Mammary epithelial cell (primary cell): Measurements from ENCODE around the gene ANG.

Experiments used
- EZH2 ChIP-seq: IDR thresholded peaks from 2 replicates; pipeline ENCODE4 v1.6.1; 2012; ENCODE audit warnings: low read length, inconsistent platforms, borderline replicate concordance
- TF ChIP-seq, protein P1 (sequence below), 2 donors: IDR thresholded peaks in 1 of 2; conservative IDR thresholded peaks in 1 of 2; 2 replicates each; pipeline ENCODE4 v1.5.1; 2011 to 2012; ENCODE audit warnings: inconsistent platforms in 2 of 2, low read length in 2 of 2, mild to moderate bottlenecking in 2 of 2, control low read depth in 1 of 2, low read depth in 1 of 2; ENCODE audit not compliant: insufficient read depth in 1 of 2; ENCODE audit errors: extremely low read depth in 1 of 2

DNA sequence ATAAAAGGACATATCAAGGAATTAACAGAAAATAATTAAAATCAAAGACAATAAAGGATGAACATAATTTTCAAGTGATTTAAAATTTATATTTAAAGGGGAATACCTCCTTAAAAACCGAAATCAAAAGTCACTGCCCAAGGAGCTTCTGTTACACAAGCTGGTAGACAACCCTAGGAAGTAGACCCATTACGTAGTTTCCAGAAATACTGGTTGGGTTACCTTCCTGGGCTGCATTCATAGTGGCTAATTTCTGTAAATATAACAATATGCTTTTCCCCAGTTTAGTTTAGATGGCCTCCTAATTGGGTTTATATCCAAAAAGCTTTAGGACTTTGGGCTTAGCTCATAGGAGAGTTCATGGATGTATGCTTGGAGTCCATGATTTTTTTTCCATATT lies 55.0 kb downstream of the ANG start:
- TF ChIP-seq, protein P1, sequence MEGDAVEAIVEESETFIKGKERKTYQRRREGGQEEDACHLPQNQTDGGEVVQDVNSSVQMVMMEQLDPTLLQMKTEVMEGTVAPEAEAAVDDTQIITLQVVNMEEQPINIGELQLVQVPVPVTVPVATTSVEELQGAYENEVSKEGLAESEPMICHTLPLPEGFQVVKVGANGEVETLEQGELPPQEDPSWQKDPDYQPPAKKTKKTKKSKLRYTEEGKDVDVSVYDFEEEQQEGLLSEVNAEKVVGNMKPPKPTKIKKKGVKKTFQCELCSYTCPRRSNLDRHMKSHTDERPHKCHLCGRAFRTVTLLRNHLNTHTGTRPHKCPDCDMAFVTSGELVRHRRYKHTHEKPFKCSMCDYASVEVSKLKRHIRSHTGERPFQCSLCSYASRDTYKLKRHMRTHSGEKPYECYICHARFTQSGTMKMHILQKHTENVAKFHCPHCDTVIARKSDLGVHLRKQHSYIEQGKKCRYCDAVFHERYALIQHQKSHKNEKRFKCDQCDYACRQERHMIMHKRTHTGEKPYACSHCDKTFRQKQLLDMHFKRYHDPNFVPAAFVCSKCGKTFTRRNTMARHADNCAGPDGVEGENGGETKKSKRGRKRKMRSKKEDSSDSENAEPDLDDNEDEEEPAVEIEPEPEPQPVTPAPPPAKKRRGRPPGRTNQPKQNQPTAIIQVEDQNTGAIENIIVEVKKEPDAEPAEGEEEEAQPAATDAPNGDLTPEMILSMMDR (conservative IDR thresholded peaks at IDR 0.05 in 1 of 2, IDR thresholded peaks at IDR 0.05 in 1 of 2; ENCODE audit: extremely low read depth in 1 of 2, insufficient read depth in 1 of 2, low read depth in 1 of 2, low read length in 2 of 2): no peak
- TF ChIP-seq EZH2: no peak
